Cardiac muscle cell (in vitro differentiated cells and primary cell): Measurements from ENCODE around the gene KLHL3. TPM values are rescaled to one million over a fixed set of nuclear protein-coding genes. Genes with fewer than 3 reads are reported as not detected.

Experiments
- DNase-seq, 2 donors: peaks; one replicate each; pipeline versions ENCODE4 v3.0.0 to v3.0.0-alpha.2; 2010 to 2017; ENCODE audit warnings: low read depth in 1 of 2, low spot score in 1 of 2
- H3K27ac ChIP-seq: fragments of 200-600 bp; sonication (generic); 2 replicates; pipeline ENCODE4 v1.5.1; 2016
- H3K27me3 ChIP-seq: fragments of 200-600 bp; sonication (generic); 2 replicates; pipeline ENCODE4 v1.6.0; 2016; ENCODE audit warnings: control low read depth
- H3K36me3 ChIP-seq: fragments of 200-600 bp; sonication (generic); 2 replicates; pipeline ENCODE4 v1.5.1; 2016; ENCODE audit warnings: control low read depth
- H3K4me1 ChIP-seq: fragments of 200-600 bp; sonication (generic); 2 replicates; pipeline ENCODE4 v1.8.1; 2017; ENCODE audit warnings: low read depth, mild to moderate bottlenecking, mixed run types
- H3K4me3 ChIP-seq: fragments of 200-600 bp; sonication (generic); 2 replicates; pipeline ENCODE4 v1.5.1; 2016; ENCODE audit warnings: mild to moderate bottlenecking
- H3K9me3 ChIP-seq: fragments of 200-600 bp; sonication (generic); 2 replicates; pipeline ENCODE4 v1.5.1; 2017; ENCODE audit warnings: low read depth, mild to moderate bottlenecking, control low read depth
- polyA plus RNA-seq: library from polyadenylated mRNA; unstranded; fragments of >200 nt; fragmentation: Nextera tagmentation; extraction: Ambion mirVana; gene quantifications from 2 replicates; pipeline ENCODE4 v1.2.1, GENCODE V29; 2016
- total RNA-seq: library from RNA; depleted of rRNA; stranded (reverse); fragments of >200 nt; gene quantifications from 2 replicates; pipeline ENCODE4 v1.2.3, GENCODE V29; 2016
- TF ChIP-seq, protein P1 (sequence below): IDR thresholded peaks from 2 replicates; pipeline ENCODE4 v1.5.1; 2012; ENCODE audit warnings: low read depth, mild to moderate bottlenecking, low read length

The KLHL3 gene
- total and polyA plus RNA-seq, 2 experiments from 2014 or later = 11.4 to 16.8 TPM

DNA sequence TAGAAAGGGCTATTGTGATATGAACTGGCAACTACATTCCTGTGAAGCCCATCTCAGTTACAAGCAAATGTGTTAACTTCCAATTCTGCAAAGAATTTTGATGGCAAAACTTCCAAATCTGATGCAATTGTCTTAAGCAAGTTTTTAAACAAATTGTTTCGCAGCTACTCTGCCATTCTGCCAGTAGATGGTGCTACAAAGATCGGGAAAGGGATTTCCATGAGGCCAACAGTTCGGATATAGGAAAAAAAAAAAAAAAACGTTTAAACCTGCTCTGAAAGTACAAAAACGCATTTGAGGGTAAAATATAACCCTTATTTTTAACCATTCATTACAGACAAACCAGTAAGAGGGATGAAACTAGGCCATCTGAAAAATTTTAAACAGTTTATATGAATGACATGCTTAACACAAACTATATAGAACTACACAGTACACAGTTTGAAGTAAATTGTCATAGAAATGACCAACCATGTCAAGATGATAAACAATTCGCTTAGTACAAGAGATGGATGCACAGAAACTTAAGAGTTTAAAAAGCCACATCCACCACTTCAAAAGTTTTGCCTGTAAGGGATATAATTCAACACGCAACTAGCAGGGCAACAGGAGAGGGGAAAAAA, 16.1 kb upstream of the KLHL3 start:
- Histone ChIP-seq H3K27me3 (no peaks in the 10 kb centered on the region), H3K4me3 (peak overlapping the region; percentile 88), H3K36me3 (peaks cover 3% of the 10 kb centered on the region), H3K27ac (no peak overlapping the region), H3K9me3 (no peaks in the 10 kb centered on the region), H3K4me1 (peaks cover 16% of the 10 kb centered on the region)
- DNase-seq = peak; percentile 74 to 90
- TF ChIP-seq, protein P1, sequence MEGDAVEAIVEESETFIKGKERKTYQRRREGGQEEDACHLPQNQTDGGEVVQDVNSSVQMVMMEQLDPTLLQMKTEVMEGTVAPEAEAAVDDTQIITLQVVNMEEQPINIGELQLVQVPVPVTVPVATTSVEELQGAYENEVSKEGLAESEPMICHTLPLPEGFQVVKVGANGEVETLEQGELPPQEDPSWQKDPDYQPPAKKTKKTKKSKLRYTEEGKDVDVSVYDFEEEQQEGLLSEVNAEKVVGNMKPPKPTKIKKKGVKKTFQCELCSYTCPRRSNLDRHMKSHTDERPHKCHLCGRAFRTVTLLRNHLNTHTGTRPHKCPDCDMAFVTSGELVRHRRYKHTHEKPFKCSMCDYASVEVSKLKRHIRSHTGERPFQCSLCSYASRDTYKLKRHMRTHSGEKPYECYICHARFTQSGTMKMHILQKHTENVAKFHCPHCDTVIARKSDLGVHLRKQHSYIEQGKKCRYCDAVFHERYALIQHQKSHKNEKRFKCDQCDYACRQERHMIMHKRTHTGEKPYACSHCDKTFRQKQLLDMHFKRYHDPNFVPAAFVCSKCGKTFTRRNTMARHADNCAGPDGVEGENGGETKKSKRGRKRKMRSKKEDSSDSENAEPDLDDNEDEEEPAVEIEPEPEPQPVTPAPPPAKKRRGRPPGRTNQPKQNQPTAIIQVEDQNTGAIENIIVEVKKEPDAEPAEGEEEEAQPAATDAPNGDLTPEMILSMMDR = peak; percentile 86

DNA sequence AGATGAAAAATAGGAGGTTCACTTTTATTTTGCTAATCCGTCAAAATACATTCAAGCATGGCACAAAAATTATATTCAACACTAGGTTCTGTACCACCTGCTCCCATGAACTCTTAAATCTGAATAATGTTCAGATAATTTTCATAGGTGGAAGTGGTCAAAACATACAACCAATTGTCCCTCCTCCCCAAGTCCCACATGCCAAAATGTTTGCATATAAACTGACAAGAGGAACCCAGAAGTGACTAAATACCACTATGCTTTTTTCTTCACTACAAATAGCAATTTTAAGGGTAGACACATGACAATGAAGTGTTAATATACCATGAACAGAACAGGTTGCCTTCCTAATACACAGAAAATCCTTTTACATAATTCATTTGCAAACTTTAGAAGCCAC, 14.5 kb upstream of the KLHL3 start:
- Histone ChIP-seq H3K36me3 (peaks cover 3% of the 10 kb centered on the region), H3K4me3 (no peak overlapping the region), H3K27me3 (no peaks in the 10 kb centered on the region), H3K4me1 (peaks cover 16% of the 10 kb centered on the region), H3K27ac (no peak overlapping the region), H3K9me3 (no peaks in the 10 kb centered on the region)
- DNase-seq = no peak
- TF ChIP-seq, protein P1 = no peak

DNA sequence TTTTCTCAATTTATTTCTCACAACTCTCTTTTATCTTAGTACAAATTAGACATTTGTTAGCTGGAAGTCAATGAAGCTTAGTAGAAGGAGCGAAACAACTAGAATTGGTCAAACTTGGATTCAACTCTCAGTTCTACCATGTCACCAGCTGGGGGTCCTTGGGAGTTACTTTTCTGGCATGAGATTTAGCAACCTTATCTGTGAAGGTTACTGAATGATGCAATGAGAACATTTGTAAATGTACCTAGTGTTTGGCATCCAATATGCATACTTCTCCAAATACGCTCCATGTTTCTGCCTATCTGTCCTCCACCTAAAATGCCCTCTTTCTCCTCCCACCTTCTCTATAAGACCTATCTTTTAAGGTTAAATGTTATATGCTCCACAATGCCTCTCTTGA, 12.0 kb upstream of the KLHL3 start:
- DNase-seq = no peak
- TF ChIP-seq, protein P1 = no peak
- no peaks in the 10 kb centered on the region for H3K9me3 ChIP-seq
- peaks cover 16% of the 10 kb centered on the region for H3K4me1 ChIP-seq
- peaks cover 3% of the 10 kb centered on the region for H3K36me3 ChIP-seq
- no peak overlapping the region for H3K4me3 ChIP-seq
- H3K27me3 ChIP-seq = no peaks in the 10 kb centered on the region
- H3K27ac ChIP-seq = no peak overlapping the region

DNA sequence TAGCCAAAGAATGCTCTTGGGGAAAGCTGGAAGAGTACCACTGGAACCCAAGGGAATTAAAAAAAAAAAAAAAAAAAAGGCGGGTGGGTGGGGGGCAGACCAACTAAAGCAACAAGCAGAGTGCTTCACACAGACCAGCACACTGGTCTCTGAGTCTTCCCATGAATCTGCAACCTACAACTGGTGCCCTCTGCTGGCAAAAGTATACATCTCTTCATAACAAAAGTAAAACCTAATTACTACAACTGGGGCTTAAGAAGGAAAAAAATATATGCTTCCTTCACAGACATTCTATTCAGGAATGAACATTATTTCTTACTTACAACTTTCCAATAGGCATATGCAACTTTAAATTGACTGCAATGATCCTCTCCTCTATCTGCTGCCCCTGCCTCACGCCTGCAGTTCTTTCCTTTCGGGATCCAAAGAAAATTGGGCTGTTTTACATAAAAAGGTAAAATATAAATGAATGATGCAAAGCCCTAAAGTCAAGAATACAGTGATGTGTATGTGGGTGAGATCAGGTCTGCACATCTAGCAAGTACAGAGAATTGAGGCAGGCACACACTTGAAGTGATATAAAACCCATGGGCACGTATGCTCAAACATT, 7.2 kb upstream of the KLHL3 start:
- Histone ChIP-seq H3K9me3 (no peaks in the 10 kb centered on the region), H3K4me3 (no peak overlapping the region), H3K27me3 (no peaks in the 10 kb centered on the region), H3K4me1 (peaks cover 10% of the 10 kb centered on the region), H3K27ac (no peak overlapping the region), H3K36me3 (no peaks in the 10 kb centered on the region)
- DNase-seq = peak; percentile 81 to 90
- TF ChIP-seq, protein P1 = peak; percentile 69

DNA sequence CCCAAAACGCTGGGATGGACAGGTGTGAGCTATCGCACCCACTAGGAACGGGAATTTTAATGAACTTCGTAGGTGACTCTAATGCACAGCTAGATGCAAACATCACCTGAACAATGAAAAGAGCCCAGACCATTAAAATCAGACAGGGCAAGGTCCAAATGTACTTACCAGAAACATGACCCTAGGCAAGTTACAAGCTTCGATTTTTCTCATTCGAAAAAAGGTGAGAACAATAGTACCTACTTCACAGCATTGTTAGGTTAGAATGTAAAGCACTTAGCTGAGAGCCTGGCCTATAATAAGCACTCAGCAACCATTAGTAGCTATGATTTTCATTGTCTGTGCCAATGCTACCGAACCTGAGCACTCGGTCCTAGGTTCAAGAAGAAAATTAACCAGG, 5.8 kb upstream of the KLHL3 start:
- TF ChIP-seq, protein P1 = no peak
- Histone ChIP-seq H3K9me3 (no peaks in the 10 kb centered on the region), H3K36me3 (no peaks in the 10 kb centered on the region), H3K4me1 (peaks cover 14% of the 10 kb centered on the region), H3K27me3 (no peaks in the 10 kb centered on the region), H3K27ac (no peak overlapping the region), H3K4me3 (no peak overlapping the region)
- no peak for DNase-seq
